Measurements from ENCODE around the gene FKBP1A.

FKBP1A gene

DNA sequence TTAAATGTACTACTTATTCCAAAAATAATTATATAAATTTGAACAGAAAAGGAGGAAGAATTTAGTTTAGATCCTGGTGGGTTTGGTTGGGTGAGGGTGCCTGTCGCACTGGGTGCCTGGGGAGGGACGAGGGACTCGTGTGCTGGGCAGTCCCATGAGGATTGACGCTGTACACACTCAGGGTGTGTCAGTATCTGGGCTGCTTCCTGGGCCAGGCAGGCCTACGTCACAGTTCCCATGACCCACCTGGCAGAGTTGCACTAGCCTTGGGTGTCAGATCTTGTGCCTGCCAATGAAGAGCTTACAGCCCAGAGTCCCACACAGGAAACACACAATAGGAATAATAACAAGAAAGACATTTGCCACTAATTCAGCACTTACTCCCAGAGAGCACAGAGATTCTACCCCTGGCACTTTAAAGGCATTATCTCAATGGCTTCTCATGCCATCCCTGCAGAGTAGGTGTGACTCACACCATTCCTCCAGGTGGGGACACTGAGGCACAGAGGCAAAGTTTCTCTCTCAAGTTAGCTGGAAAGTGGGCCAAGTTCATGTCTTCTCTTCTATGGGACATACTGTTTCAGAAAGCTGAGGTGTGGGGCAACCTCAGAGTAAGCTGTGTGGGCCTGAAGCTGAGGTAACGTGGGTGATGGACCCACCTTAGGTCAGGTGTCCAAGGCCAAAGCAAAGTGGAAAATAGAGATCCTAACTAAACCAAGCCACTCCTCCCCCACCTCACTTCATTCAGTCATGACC, 62.6 kb downstream of the FKBP1A start:
- H3K4me1 ChIP-seq (ENCODE audit: low read depth, poor library complexity, severe bottlenecking), result peaks cover 23% of the 10 kb centered on the region
- no peaks in the 10 kb centered on the region for H4K20me1 ChIP-seq (ENCODE audit: insufficient read depth)
- no peak overlapping the region for H3K4me3 ChIP-seq (IDR thresholded peaks at IDR 0.05; ENCODE audit: insufficient read depth, low read depth, low read length)
- no peak overlapping the region for H3K4me2 ChIP-seq
- no peaks in the 10 kb centered on the region for H3K27me3 ChIP-seq (ENCODE audit: insufficient read depth, low read depth)
- TF ChIP-seq, protein P1, sequence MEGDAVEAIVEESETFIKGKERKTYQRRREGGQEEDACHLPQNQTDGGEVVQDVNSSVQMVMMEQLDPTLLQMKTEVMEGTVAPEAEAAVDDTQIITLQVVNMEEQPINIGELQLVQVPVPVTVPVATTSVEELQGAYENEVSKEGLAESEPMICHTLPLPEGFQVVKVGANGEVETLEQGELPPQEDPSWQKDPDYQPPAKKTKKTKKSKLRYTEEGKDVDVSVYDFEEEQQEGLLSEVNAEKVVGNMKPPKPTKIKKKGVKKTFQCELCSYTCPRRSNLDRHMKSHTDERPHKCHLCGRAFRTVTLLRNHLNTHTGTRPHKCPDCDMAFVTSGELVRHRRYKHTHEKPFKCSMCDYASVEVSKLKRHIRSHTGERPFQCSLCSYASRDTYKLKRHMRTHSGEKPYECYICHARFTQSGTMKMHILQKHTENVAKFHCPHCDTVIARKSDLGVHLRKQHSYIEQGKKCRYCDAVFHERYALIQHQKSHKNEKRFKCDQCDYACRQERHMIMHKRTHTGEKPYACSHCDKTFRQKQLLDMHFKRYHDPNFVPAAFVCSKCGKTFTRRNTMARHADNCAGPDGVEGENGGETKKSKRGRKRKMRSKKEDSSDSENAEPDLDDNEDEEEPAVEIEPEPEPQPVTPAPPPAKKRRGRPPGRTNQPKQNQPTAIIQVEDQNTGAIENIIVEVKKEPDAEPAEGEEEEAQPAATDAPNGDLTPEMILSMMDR (conservative IDR thresholded peaks at IDR 0.05; ENCODE audit: low read depth, low read length), result no peak
- H3K9ac ChIP-seq, result no peak overlapping the region
- no peak overlapping the region for H2AFZ ChIP-seq (ENCODE audit: low read depth)
- no peak overlapping the region for H3K27ac ChIP-seq
- H3K79me2 ChIP-seq (ENCODE audit: insufficient read depth, low read depth), result peaks cover 31% of the 10 kb centered on the region
- H3K36me3 ChIP-seq (ENCODE audit: insufficient read depth), result no peaks in the 10 kb centered on the region

DNA sequence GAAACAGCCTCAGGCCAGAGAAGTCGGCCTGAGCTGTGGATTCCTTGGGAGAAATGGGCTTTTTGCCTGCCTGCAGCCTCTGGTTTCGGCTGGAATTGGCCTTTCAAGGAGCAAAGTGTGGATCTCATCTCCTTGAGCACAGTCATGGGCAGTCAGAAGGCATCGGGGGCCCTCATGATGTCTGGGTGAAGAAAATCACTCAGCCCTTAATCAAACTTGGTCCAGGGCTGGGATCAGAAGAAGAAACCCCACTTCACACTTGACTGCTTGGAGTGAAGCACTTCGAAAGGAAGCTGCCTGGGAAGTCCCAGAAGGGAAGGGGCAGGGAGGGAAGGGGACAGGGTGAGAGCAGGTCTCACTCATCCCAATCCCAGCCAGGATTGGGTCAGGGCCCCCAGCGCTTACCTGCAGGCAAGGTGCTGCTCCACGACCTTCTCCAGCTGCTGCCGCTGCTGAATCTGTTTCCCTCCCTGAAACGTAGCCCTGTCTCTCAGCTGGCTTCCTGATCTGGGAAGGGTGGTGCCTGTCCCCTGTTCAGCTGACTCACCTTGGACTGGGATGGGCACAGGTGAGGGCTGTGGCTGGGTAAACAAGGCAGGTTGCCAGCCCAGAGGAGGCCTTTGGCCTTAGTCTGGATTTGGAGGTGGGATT, 64.0 kb downstream of the FKBP1A start, which contains the start of gene SDCBP2:
Gene SDCBP2 (minus strand): TSS at position 460 of the 651 bp plus-strand sequence. CDS start 8,723 bp downstream, outside the sequence.
- TF ChIP-seq, protein P1 (conservative IDR thresholded peaks at IDR 0.05; ENCODE audit: low read depth, low read length), result no peak
- Histone ChIP-seq H2AFZ (ENCODE audit: low read depth) (no peak within 1 kb of the TSS), H3K36me3 (ENCODE audit: insufficient read depth) (no peaks in the 10 kb centered on the region), H3K4me2 (no peak within 1 kb of the TSS), H4K20me1 (ENCODE audit: insufficient read depth) (no peaks in the 10 kb centered on the region), H3K79me2 (ENCODE audit: insufficient read depth, low read depth) (peaks cover 31% of the 10 kb centered on the region), H3K27ac (no peak within 1 kb of the TSS), H3K9ac (no peak within 1 kb of the TSS), H3K27me3 (ENCODE audit: insufficient read depth, low read depth) (no peaks in the 10 kb centered on the region), H3K4me3 (IDR thresholded peaks at IDR 0.05; ENCODE audit: insufficient read depth, low read depth, low read length) (no peak within 1 kb of the TSS), H3K4me1 (ENCODE audit: low read depth, poor library complexity, severe bottlenecking) (peaks cover 29% of the 10 kb centered on the region)

DNA sequence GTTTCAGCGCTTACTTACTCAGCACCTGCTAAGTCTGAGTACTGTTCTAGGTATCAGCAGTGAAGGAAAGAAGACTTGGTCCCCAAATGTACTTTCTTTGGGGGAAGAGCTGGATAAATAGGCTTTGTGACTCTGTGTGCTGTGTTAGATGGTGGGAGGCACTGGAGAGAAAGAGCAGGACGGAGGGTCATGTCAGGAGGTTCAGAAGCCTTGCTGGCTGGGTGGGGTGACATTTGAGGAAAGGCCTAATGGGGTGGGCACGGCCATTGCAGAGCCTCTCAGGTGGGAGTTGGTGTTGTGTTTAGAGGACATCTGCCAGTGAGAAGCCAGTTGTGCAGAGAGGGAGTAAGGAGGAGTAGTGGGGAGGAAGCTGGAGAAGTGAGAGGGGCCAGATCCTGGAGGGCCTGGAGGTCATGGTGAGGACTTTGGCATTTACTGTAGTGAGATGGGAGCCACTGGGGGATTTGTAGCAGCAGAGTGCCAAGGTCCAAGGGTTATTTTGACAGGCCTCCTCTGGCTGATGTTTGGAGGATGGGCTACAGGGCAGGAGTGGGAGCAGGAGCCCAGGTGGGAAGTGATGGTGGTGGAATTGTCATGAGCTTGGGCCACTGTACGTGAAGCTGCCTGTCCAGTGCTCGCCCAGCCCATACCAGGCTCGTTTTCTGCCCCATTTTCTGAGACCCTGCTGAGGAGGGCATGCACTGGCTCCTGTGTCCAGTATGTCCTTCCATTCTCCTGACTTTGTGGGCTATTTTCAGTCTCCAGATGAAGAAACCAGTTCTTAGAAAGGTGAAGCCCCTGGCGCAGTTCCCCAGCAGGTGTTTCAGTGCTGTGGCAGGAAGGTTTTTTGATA, 64.8 kb downstream of the FKBP1A start:
- no peak overlapping the region for H3K4me3 ChIP-seq (IDR thresholded peaks at IDR 0.05; ENCODE audit: insufficient read depth, low read depth, low read length)
- no peak overlapping the region for H2AFZ ChIP-seq (ENCODE audit: low read depth)
- H3K27ac ChIP-seq, result no peak overlapping the region
- no peaks in the 10 kb centered on the region for H3K27me3 ChIP-seq (ENCODE audit: insufficient read depth, low read depth)
- TF ChIP-seq, protein P1 (conservative IDR thresholded peaks at IDR 0.05; ENCODE audit: low read depth, low read length), result no peak
- no peaks in the 10 kb centered on the region for H3K36me3 ChIP-seq (ENCODE audit: insufficient read depth)
- no peak overlapping the region for H3K9ac ChIP-seq
- peaks cover 28% of the 10 kb centered on the region for H3K4me1 ChIP-seq (ENCODE audit: low read depth, poor library complexity, severe bottlenecking)
- H4K20me1 ChIP-seq (ENCODE audit: insufficient read depth), result no peaks in the 10 kb centered on the region
- H3K4me2 ChIP-seq, result no peak overlapping the region
- H3K79me2 ChIP-seq (ENCODE audit: insufficient read depth, low read depth), result peaks cover 31% of the 10 kb centered on the region

DNA sequence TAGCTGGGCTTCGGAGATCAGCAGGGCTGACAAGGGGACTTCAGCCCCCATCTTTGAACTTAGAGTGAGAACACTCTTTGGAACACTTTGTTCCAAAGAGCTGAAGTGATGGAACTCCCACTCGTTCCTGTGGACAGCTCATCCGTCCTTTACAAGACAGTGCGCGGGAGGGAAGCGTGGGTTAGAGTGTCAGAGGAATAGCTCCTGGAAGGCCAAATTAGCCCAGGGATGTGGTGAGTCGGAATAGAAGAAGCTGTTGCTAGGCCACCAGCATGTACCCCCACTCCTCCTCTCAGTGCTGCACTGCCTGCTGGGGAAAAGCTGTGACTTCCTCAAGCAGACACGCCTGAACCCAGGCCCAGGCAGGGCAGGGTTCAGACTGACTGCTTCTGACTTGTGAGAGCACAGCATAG, 65.6 kb downstream of the FKBP1A start:
- H3K4me1 ChIP-seq (ENCODE audit: low read depth, poor library complexity, severe bottlenecking), result peaks cover 20% of the 10 kb centered on the region
- TF ChIP-seq, protein P1 (conservative IDR thresholded peaks at IDR 0.05; ENCODE audit: low read depth, low read length), result no peak
- no peak overlapping the region for H3K4me3 ChIP-seq (IDR thresholded peaks at IDR 0.05; ENCODE audit: insufficient read depth, low read depth, low read length)
- no peak overlapping the region for H3K9ac ChIP-seq
- no peaks in the 10 kb centered on the region for H3K27me3 ChIP-seq (ENCODE audit: insufficient read depth, low read depth)
- H4K20me1 ChIP-seq (ENCODE audit: insufficient read depth), result no peaks in the 10 kb centered on the region
- no peak overlapping the region for H3K4me2 ChIP-seq
- H3K36me3 ChIP-seq (ENCODE audit: insufficient read depth), result no peaks in the 10 kb centered on the region
- peaks cover 31% of the 10 kb centered on the region for H3K79me2 ChIP-seq (ENCODE audit: insufficient read depth, low read depth)
- no peak overlapping the region for H3K27ac ChIP-seq
- H2AFZ ChIP-seq (ENCODE audit: low read depth), result no peak overlapping the region
